Ovary (tissue), 9 donors: ENCODE results near the gene IGSF11. TPM values are rescaled to one million over a fixed set of nuclear protein-coding genes. Genes with fewer than 3 reads are reported as not detected.

Source experiments
- DNase-seq, 5 donors: peaks; one replicate each; pipeline ENCODE4 v3.0.0-alpha.2; 2019 to 2020
- H3K27ac ChIP-seq, 2 donors: fragments of 200-600 bp; one replicate each; pipeline versions ENCODE4 v1.5.1 to v1.8.0; 2019 to 2022
- H3K27me3 ChIP-seq: fragments of 200-600 bp; one replicate; pipeline ENCODE4 v1.8.0; 2022
- H3K36me3 ChIP-seq: fragments of 200-600 bp; sonication (generic); one replicate; pipeline ENCODE4 v1.5.1; 2019
- H3K4me1 ChIP-seq: one replicate; pipeline ENCODE4 v1.8.1; 2013; ENCODE audit warnings: mild to moderate bottlenecking, moderate library complexity; ENCODE audit not compliant: insufficient read depth
- H3K4me3 ChIP-seq: fragments of 200-600 bp; sonication (generic); one replicate; pipeline ENCODE4 v1.5.1; 2017
- H3K9me3 ChIP-seq, 2 donors: fragments of 200-600 bp in 1 of 2; sonication (generic) in 1 of 2; one replicate each; pipeline versions ENCODE4 v1.5.1 to v1.8.1; 2013 to 2019; ENCODE audit warnings: mild to moderate bottlenecking in 1 of 2, moderate library complexity in 1 of 2
- CTCF ChIP-seq, 3 donors: fragments of 450-650 bp in 2 of 3; fragments of 200-600 bp in 1 of 3; IDR thresholded peaks; one replicate each; pipeline versions ENCODE4 v1.5.1 to v1.8.0; 2016 to 2022; ENCODE audit warnings: antibody characterized with exemption in 3 of 3, mild to moderate bottlenecking in 1 of 3
- EP300 ChIP-seq: sonication (generic); formaldehyde crosslinking; IDR thresholded peaks from one replicate; pipeline ENCODE4 v1.6.1; 2017; ENCODE audit warnings: antibody characterized with exemption
- POLR2A ChIP-seq: fragments of 450-650 bp; IDR thresholded peaks from one replicate; pipeline ENCODE4 v1.6.1; 2017; ENCODE audit warnings: antibody characterized with exemption, mild to moderate bottlenecking, moderate library complexity
- WGBS, 3 donors: extraction: QIAGEN DNeasy Blood & Tissue Kit in 1 of 3; methylation state at CpG; one replicate each; pipeline versions ENCODE4 v1.1.5 to v1.1.7; 2013 to 2017; 5-methylcytosine and 5-hydroxymethylcytosine counted together
- intact Hi-C, 4 donors: fragments of 100-400 bp; cut with DNase I; formaldehyde crosslinking; loops; one replicate each; pipeline versions ENCODE4 v1.11.0 to v1.15.1; 2022 to 2023
- polyA plus RNA-seq, 2 donors: library from polyadenylated mRNA; stranded (reverse); fragments of 200-250 nt in 1 of 2; fragments of 350-450 nt in 1 of 2; fragmentation: Illumina TruSeq in 1 of 2; extraction: RNeasy Lipid Tissue Mini Kit (QIAGEN cat#74804) in 1 of 2; gene quantifications; one replicate each; pipeline ENCODE4 v1.2.3, GENCODE V29; 2013 to 2014
- total RNA-seq, 7 donors: library from RNA; depleted of rRNA in 2 of 7; stranded (reverse); fragments of >200 nt in 2 of 7; fragmentation: NEBNext Ultra II Directional in 3 of 7; extraction: Animal tissue kit (Norgen Biotek cat#: 25700) in 3 of 7; gene quantifications; one replicate each; pipeline versions ENCODE4 v1.1.0 to v1.2.4, GENCODE V29; 2016 to 2023
- donor health status: DM: no; HTN: no; CAD: no; lungs with moderate emphysema.
- donor health status: DM: no; HTN: no; CAD: no.
- donor health status: Bipolar disorder and iron deficiency.
- donor health status: DM: yes; HTN: yes; CAD: no.
- donor health status: DM: no; HTN: no; CAD: no.
- donor health status: DM: yes; HTN: yes; CAD: no.

IGSF11 gene
- total and polyA plus RNA-seq, 9 donors = 8.9 to 22.3 (median 16.8) TPM

GRCh38 chr3:119069725-119070124 lies 35.1 kb upstream of the IGSF11 start:
- DNase-seq = no peak
- Histone ChIP-seq H3K36me3 (no peaks in the 10 kb centered on the region), H3K4me1 (no peaks in the 10 kb centered on the region), H3K9me3 (no peaks in the 10 kb centered on the region), H3K4me3 (no peak overlapping the region), H3K27ac (no peak overlapping the region), H3K27me3 (no peaks in the 10 kb centered on the region)
- intact Hi-C loops = no loop called here
- WGBS, 3 donors = 73 to 77% (median 77%) methylated on average over 3 of the region's 3 CpGs
- TF ChIP-seq POLR2A = no peak
- no peak for TF ChIP-seq EP300
- no peak for TF ChIP-seq CTCF (IDR thresholded peaks at IDR 0.05)

- 47 to 55% (median 51%) methylated on average over 1 of the region's 1 CpG for WGBS, 3 donors
- no peak for TF ChIP-seq POLR2A
- no peak for TF ChIP-seq CTCF (IDR thresholded peaks at IDR 0.05)
- no peak for TF ChIP-seq EP300
- Histone ChIP-seq H3K4me1 (no peaks in the 10 kb centered on the region), H3K4me3 (no peak overlapping the region), H3K27ac (no peak overlapping the region), H3K36me3 (no peaks in the 10 kb centered on the region), H3K9me3 (no peaks in the 10 kb centered on the region), H3K27me3 (no peaks in the 10 kb centered on the region)
- intact Hi-C loops = no loop called here
- no peak for DNase-seq
These were observed 28.8 kb upstream of the IGSF11 start for GRCh38 chr3:119063471-119063870.

- intact Hi-C loops = no loop called here
- DNase-seq = no peak
- TF ChIP-seq POLR2A (no peak), CTCF (IDR thresholded peaks at IDR 0.05) (no peak), EP300 (no peak)
- Histone ChIP-seq H3K27ac (no peak overlapping the region), H3K9me3 (no peaks in the 10 kb centered on the region), H3K36me3 (no peaks in the 10 kb centered on the region), H3K4me3 (no peak overlapping the region), H3K4me1 (no peaks in the 10 kb centered on the region), H3K27me3 (no peaks in the 10 kb centered on the region)
- 77 to 90% (median 83%) methylated on average over 2 of the region's 2 CpGs for WGBS, 3 donors
These were observed 28.2 kb upstream of the IGSF11 start for GRCh38 chr3:119062892-119063291.

- 77 to 81% (median 78%) methylated on average over 2 of the region's 2 CpGs for WGBS, 3 donors
- no peak for TF ChIP-seq EP300
- Histone ChIP-seq H3K9me3 (peaks cover 0 to 4% of the 10 kb centered on the region in 2 donors), H3K4me3 (no peak overlapping the region), H3K36me3 (no peaks in the 10 kb centered on the region), H3K27me3 (no peaks in the 10 kb centered on the region), H3K4me1 (no peaks in the 10 kb centered on the region), H3K27ac (no peak overlapping the region)
- intact Hi-C loops = no loop called here
- DNase-seq = no peak
These were observed 9.9 kb upstream of the IGSF11 start for GRCh38 chr3:119044593-119044992.

- Histone ChIP-seq H3K27ac (no peak overlapping the region), H3K27me3 (no peaks in the 10 kb centered on the region), H3K36me3 (no peaks in the 10 kb centered on the region), H3K9me3 (peaks cover 0 to 4% of the 10 kb centered on the region in 2 donors), H3K4me1 (no peaks in the 10 kb centered on the region), H3K4me3 (no peak overlapping the region)
- 78 to 89% (median 83%) methylated on average over 2 of the region's 2 CpGs for WGBS, 3 donors
- no peak for DNase-seq
- TF ChIP-seq EP300 = no peak
- TF ChIP-seq POLR2A = no peak
- TF ChIP-seq CTCF (IDR thresholded peaks at IDR 0.05) = no peak
- intact Hi-C loops = no loop called here
These were observed 7.5 kb upstream of the IGSF11 start for GRCh38 chr3:119042162-119042561.
